Measurements from ENCODE around the gene PLBD1.

GRCh38 chr12:14537088-14537487 is 30.6 kb downstream of the PLBD1 start:
- TF ChIP-seq GABPA (IDR thresholded peaks at IDR 0.05; ENCODE audit: low read depth) (no peak), CTCF (IDR thresholded peaks at IDR 0.05; ENCODE audit: insufficient read depth, low read length) (no peak), REST (IDR thresholded peaks at IDR 0.05; ENCODE audit: insufficient replicate concordance, low read depth) (no peak), POLR2AphosphoS5 (IDR thresholded peaks at IDR 0.05; ENCODE audit: low read depth) (no peak), SPI1 (IDR thresholded peaks at IDR 0.05; ENCODE audit: borderline replicate concordance, low read depth) (no peak)
